NOMO-1 treated with dmso at 0.1 percent for 144 hours (cell line): ENCODE data around the gene ENAH.
A peak's percentile ranks its signal among the peaks of the same experiment; 100 is the strongest.

Experiments used
- DNase-seq: peaks from one replicate; lab custom pipeline; 2025; ENCODE audit not compliant: unreplicated experiment; lab: John Stamatoyannopoulos, UW

Gene ENAH

DNA sequence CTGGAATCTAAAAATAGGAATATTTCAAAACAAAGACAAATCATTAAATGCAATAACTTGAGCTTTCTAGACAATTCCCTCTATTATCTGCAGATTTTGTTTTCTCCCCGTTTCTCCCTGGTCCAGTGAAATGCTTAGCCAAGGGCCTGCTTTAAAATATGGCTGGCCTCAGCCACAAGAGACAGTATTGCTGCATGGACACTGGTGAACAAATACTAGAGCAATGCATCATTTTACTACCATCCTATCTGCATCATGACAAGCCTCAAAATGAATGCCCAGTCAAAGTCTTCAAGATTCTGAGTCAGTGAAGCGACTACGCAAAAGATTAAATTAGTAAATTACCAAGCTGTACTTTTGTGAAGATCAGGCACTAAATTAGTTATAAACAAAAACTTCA lies 80.5 kb downstream of the ENAH start:
- DNase-seq, result no peak

DNA sequence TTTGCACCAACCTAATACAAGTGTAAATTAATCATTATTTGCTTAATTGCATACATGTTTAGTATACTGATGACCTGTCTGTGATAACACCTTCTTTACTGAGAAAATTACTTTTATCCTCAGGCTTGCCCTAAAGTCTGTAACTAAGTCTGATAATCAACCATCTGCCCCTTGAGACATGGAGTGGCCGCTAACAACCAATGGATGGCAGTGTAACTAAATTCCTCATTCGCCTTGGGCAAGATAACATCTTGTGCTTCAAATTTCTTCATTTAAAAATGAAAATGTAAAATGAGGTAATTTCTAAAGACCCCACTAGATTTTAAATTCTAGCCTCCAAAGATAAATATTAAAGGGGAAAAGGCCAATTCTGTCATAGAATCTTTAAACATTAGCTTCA lies 85.1 kb downstream of the ENAH start:
- DNase-seq, result no peak

DNA sequence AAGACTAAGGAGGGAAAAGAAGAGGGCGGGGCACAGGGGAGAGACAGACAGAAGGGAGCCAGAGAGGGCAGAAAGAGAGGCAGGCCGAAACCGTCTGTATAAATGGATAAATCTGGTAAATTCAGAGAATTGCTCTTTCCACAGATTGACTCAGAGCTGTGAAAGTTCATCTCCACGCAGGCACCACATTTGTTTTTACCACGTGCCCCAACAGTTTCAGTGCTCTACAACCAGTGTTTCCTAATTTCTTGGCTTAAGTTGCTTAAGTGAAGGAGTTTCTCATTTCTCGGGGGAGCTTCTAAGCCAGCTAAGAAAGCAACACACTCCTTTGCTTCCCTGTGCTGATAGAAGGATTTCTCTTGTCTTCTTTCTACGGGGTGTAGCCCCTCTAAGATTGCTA lies 87.1 kb downstream of the ENAH start:
- peak; percentile 31 for DNase-seq

DNA sequence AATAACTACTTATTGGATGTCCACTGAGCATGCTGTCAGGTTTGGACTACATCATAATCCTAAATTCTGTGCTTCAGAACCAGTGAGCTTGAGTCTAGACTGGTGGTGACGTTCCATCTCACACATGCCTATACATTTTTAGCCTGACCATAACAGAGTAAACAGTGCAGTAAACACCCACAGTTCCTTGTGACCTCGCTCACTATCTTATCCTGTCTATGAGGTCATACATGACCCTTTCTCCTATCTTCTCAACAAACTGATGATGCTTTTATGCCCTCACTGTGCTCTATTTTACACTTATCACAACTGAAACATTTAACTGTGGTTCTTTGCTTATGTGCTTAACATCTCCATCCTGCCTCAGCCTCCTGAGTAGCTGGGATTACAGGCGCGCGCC lies 91.2 kb downstream of the ENAH start:
- DNase-seq, result no peak

DNA sequence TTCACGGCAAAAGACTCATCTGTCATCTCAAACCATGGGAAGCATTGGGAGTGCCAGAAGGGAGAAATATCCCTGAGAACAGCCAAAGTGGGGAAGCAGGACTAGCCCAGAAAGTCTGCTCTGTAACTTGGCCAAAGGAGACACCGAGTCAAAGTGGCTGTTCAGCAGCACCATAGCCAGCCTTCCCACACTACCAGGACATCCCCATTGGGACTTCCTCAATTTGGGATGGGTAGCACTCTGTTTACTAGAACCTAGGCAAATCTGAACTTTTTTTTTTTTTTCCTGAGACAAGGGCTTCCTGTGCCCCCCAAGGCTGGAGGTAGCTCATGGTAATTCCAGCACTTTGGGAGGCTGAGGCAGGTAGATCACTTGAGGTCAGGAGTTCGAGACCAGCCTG lies 93.0 kb downstream of the ENAH start:
- no peak for DNase-seq

DNA sequence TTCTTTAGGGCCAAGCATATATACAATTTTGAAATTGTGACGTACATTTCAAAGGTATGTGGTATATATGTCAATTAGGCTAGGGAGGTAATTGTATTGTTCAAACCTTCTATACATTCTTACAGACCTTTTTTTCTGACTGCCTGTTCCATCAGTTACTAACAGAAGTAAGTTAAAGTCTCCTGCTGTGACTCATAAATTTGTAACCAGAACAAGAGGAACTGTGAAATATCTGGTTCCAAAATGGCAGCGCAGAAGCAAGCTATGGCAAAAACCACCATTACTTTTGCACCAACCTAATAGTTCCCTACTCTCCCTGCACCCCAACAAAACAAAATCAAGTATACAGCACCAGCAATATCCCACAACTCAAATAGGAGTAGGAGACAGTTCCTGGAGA lies 93.6 kb downstream of the ENAH start:
- DNase-seq, result no peak

DNA sequence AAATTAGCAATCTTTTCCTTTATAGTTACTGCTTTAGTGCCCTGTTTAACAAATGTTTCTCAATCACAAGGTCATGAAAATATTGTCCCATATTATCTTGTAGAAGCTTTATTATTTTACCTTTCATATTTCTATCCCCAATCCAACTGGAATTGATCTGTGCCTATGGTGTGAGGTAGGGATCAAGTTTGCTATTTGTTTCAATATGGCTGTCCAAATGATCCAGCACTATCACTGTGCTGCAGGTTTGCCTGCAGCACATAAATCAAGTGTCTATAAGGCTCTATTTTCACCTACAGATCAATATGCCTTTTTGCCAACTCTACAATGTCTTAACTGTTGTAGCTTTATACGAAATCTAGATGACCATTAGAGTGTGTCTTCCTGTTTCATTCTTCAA lies 96.2 kb downstream of the ENAH start:
- no peak for DNase-seq

DNA sequence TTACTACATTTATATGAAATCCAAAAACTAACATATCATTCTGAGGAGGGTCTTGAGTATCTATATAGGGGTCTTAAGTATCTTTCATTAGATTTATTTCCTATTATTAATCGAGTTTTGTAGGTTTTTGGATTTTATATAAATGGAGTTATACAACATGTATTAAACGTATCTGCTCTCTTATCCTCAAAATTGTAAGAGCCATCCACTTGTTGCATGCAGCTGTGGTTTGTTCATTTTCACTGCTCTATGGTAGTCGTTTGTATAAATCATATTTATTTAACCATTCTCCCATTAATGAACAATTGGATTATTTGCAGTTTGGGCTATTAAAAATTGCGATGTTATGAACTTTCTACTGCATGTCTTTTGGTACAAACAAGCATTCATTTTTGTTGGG lies 97.1 kb downstream of the ENAH start:
- DNase-seq, result no peak

DNA sequence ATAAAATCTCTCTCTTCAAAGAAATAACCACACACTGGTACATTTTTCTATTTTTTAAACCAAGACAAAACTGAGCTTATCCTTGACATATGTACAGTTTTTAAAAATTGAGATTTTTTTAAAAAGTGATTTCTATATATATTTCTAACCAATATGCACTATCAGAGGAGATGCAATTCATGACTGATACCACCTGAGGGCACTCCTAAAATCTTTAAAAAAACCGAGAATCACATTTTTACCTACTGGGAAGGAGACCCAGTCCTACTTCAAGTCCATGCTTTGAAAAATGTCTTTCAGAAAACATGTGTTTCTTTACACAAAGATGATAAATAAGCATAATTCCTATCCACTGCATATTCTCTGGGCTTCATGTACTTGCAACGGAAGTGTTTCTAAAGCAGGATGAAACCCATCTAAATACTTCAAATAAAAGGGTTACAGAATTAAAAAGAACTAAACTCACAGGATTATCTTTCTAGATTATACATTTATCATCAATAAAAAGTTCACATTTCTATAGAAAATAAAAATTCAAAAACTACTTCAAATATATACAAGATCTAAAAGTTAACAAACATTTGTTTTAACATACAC lies 98.6 kb downstream of the ENAH start:
- no peak for DNase-seq

DNA sequence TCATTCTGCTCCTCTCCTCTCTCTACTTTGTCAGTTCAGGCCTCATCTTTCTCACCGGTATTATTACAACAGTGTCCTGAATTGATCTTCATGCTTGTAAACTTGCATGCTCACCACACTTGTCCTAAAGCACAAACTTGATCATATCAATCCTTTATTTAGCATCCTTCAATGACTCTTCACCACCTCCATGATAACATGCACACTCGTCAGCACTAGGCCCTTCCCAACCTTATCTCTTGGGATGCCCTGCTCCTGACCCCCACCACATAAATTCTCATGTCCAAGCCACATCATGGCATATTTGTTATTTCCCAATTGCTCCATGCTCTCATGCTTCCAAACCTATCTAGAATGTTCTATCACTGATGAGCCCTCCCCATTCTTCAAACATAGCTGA lies 103.1 kb downstream of the ENAH start:
- DNase-seq, result no peak

DNA sequence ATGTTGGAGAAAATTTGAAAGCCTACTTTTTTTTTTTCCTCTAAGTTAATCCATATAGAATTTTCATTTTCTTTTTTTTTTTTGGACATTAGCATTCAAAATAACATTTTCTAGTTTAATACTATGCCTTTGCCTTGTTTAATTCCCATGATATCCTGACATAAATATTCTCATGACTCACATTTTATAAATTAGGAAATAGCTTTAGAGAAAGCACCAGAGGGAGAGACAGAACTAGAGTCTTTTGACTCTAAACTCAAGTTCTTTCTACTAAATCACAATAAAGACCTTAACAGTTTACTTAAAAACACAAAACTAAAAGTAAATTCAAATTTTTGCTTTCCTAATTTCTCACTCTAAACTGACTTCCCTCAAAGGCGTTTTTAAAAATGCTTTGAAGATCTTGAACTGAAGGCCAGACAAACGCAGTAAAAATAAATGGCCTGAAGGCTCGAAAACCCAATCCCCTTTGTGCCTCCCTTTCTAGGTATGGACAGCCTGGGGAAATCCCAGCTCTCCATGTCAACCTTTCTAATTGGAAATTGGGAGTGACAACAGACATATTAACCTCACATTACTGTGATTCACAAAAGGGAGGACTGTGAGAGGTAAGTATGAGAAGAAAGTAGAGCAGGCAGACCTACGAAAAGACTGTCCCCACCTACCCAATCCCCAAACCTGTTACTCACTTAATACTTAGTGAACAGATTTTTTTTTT lies 104.6 kb downstream of the ENAH start:
- DNase-seq, result no peak

DNA sequence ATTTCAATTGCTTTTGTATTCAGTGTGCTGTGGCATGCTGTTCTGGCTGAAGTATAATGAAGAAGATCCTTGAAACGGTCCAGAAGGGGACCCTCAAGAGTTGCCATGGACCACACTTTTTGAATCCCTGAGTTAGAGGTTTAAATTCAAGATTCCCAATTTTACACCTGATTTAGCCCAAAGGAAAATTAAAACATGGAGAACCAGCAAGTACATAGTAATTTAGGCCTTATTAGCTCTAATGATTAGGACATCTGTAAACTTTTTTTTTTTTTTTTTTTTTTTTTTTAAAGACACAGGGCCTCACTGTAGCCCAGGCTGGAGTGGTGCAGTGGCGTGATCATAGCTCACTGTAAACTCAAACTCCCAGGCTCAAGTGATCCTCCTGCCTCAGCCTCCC lies 107.3 kb downstream of the ENAH start:
- no peak for DNase-seq

DNA sequence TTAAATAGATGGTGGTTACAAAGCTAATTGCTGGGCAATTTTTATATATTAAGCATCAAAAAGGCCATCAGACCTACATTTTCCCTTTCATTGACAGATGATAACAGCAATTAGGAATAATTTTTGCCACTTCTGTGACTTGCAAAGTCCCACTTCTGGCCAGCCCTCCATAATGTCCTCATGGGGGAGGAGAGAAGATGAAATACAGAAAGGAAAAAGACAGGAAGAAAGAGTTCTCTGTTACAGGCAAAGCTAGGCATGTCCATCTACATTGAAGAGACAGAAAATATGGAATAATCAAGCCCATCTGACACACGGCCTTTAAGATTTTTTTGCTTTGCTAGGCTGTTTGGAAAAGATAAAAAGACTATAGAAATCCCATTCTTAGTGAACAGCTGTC lies 108.0 kb downstream of the ENAH start:
- no peak for DNase-seq

DNA sequence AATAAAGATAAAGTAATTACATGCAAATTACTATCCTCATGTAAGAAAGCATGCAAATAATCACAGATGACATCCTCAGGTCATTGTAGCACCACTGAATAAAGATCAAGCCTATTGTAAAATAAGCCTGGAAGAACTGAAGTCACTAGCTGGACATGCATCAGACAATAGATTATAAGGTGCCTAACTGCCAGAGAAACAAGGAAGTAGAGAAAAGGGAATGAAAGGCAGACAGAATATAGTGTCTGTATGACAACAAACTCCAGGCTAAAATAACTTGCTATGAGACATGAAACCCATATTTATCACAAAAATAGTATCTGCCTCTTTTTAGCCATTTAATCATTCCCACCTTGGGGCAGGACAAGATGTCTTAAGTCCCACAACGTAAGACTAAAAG lies 108.7 kb downstream of the ENAH start:
- DNase-seq, result no peak

DNA sequence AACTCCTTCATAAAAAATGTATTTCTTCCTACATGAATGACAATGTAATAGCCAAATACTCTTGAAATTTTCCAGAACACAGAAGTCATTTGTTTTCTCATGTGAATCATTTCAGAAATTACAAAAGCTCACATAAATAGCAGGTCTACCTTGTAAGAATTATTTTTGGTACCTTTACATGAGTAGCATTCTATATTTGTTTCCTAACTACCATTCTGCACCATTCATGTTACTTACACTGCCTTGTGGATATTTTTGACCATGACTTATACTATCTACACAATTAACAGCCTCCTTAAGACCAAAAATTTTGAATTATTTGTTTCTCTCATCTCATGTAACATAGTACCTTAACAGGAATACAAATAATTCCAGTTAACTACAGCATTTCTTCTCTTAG lies 109.6 kb downstream of the ENAH start:
- no peak for DNase-seq

DNA sequence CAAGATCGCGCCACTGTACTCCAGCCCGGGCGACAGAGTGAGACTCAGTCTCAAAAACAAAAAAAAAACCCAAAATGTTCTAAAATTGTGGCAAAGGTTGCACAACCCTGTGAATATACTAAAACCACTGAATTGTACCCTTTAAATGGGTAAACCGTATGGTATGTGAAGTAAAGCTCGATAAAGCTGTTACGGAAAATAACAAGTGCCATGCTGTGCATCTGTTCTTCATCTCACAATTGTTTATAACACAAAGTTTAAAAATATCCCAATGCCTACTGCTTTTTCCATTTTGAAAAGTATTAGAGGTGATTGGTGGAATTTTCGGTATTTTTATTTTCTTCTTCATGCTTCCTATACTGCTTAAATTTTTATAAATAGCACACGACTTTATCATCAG lies 111.5 kb downstream of the ENAH start:
- no peak for DNase-seq

DNA sequence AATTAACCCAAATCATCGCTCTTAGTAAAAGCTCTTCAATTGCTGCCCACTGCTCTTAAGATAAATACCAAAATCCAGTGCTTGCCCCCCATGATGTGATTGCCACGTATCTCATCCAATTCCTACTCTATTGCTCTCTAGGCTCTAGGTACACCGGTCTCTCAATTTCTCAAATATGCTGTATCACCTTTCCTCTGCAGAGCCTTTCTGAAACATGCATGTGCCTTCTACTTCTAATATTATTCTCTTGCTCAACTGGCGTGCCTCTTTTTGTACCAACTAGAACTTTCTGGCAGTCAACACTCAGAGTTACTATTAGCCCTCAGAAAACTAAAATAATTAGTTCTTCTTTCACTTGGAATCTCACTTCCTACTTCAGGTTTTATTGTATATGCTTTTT lies 113.3 kb downstream of the ENAH start:
- no peak for DNase-seq

DNA sequence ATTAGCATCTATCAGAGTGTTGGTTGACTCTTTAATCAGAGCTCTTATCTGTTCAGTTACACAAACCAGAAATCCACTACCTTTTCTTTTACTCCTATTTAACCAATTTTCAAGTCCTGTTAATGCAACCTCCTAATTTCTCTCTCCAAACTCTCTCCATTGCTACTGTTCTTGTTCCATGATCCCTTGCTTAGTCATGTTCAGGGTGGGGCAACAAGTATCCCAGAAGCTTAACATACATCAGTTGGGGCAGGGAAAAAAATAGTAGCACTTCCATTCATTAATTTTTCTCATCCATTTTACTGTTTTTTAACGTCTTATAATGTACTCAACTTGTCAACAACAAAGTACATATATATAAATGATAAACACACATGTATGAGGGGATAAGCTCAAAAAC lies 113.9 kb downstream of the ENAH start:
- no peak for DNase-seq

DNA sequence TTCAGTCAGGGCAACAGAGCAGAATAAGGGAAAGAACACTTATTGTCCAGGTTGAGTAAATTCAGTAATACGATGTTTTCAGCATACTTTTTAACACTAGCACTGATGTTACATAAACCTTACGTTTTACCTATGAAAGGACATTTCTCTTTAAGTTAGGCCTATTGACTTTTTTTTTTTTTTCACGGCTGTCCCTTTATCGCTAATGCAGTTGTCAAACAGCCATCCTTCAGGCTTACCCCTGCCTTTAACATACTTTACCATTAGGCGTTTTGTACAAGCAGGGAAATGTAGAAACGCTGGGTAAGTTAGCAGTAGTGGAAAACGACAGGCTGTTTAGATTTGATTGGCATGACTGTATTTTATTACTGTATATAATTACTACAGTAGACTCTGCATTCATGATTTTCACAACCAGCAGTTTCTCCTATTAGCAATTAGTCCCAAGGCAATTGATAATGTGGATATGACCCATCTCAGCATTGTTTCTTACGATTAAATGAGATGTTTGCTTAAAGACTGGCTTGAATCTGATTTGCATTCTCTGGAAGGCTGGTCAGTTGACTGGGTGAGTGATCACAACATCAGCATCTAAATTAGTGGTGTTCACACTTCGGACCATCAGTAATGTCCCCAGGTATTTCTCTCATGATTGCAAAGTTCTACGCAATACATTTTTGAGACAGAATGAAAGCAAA lies 115.2 kb downstream of the ENAH start:
- DNase-seq, result no peak

DNA sequence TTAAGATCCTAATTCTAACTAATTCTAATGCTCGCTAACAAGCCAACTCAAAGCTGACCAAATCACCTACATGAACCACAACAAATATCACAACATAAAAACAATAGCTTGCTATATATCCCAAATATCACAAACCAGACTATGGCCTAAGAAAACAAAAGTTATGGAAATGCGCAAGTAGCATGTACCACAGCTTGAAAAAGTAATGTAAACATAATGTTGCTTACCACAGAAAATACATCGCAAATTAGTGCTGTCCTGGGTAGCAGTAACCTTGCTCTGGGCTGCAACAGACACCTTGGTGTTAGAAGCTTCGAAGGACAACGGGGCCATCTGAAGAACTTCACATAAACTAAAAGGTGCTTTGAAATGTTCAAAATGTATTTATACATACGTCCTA lies 117.6 kb downstream of the ENAH start:
- DNase-seq, result no peak

DNA sequence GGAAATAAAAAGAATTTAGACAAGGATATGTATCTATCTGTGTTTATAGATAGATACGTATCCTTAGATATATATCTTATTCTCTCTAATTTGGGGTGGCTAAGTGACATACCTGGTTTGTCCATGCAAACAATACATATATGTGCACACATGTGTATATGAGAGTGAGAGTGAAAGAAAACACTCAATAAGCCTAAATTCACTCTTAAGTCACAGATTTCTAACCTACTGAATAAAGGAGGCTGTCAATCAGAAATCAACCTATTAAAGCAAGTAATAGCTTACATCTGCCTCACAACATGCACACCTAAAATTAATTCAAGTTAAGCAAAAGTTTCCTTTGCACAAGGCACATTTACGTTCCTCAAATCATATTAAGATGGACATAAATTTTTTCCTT lies 118.2 kb downstream of the ENAH start:
- DNase-seq, result no peak

DNA sequence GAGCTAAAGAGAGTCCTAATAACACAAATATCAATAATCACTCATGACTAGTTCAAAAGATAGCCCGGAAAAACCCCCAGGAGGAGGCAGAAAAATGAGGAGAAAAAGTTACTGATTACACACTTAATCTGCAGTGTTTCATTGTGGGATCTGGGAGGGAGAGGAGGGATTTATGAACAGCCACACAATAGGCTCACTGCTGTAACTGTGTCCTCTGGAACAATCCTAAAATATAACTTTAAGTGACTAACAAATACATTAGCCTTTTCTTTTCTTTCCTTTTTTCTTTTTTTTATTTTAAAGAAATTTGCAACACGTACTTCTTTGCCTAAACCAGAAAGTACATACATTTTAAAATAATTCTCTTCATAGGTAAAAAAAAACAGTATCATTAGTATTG lies 118.8 kb downstream of the ENAH start:
- no peak for DNase-seq

DNA sequence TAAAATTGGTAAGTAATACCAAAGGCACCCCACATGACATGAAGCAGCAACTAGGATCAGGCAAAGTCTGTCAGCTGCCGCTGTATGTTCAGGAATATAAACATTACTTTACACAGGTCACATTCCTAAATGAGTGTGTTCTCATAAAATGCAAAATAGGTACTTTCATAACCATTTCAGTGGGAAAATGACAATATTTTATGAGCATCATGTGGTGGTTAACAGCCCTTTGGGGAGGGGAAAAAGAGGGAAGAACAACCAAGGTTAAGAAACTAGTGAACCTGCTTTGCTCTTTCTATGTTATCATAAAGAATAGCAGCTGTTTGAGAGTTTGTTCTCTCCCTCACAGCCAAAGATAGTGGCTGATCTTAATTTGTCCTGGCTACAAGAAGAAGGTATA lies 119.7 kb downstream of the ENAH start:
- no peak for DNase-seq
